ENCODE measurements around the gene PIGN. TPM values are rescaled to one million over a fixed set of nuclear protein-coding genes. Genes with fewer than 3 reads are reported as not detected.

PIGN gene
- total RNA-seq, 4 donors from 2014 or later, result 10.5 to 32.4 (median 17.3) TPM

DNA sequence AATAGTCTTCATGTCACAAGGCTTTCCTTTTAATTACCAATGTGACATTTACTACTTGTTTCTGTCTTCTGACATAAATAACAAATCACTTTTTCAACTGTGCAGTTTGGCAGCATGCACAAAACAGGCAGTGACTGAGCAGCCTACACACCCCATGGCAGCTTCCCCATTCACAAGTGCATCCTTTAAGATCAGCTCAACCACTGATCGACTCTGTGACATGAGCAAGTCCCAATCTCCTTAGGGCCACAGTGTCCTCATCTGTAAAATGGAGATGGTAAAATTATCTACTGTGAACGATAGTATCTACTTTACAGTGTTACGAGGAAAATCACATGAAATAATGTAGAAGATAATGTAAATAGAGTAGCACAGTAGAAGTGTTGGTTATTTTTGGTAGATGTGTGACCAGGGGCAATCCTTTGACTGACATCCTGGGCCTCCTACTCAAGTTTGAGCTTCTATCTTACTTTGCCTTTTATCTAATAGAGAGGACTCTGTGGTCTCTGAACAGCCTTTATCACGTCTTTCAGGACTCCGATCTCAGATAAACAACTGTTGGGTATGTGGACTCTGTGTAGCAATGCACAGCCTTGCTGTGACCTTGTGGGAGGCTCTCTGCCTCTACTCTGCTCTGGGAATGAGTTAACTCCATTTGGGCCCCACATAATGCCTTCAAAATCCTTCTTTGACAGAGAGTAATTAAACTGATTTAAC is 120.6 kb downstream of the PIGN start:
- Histone ChIP-seq H3K4me1 (no peaks in the 10 kb centered on the region), H3K9me3 (no peaks in the 10 kb centered on the region), H3K27ac (no peak overlapping the region), H3K4me3 (no peak overlapping the region), H3K36me3 (peaks cover 0 to 42% of the 10 kb centered on the region in 2 donors), H3K27me3 (no peaks in the 10 kb centered on the region)
- 81 to 94% methylated on average over 2 to 3 of the region's 5 CpGs for WGBS, 2 donors (ENCODE audit: low coverage in 1 of 2)
- ATAC-seq, result no peak
- no peak for TF ChIP-seq POLR2A (IDR thresholded peaks at IDR 0.05)
- TF ChIP-seq, protein P1, sequence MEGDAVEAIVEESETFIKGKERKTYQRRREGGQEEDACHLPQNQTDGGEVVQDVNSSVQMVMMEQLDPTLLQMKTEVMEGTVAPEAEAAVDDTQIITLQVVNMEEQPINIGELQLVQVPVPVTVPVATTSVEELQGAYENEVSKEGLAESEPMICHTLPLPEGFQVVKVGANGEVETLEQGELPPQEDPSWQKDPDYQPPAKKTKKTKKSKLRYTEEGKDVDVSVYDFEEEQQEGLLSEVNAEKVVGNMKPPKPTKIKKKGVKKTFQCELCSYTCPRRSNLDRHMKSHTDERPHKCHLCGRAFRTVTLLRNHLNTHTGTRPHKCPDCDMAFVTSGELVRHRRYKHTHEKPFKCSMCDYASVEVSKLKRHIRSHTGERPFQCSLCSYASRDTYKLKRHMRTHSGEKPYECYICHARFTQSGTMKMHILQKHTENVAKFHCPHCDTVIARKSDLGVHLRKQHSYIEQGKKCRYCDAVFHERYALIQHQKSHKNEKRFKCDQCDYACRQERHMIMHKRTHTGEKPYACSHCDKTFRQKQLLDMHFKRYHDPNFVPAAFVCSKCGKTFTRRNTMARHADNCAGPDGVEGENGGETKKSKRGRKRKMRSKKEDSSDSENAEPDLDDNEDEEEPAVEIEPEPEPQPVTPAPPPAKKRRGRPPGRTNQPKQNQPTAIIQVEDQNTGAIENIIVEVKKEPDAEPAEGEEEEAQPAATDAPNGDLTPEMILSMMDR (IDR thresholded peaks at IDR 0.05), result no peak
- TF ChIP-seq POLR2AphosphoS5 (IDR thresholded peaks at IDR 0.05), result no peak
- no peak for TF ChIP-seq EP300 (IDR thresholded peaks at IDR 0.05)

DNA sequence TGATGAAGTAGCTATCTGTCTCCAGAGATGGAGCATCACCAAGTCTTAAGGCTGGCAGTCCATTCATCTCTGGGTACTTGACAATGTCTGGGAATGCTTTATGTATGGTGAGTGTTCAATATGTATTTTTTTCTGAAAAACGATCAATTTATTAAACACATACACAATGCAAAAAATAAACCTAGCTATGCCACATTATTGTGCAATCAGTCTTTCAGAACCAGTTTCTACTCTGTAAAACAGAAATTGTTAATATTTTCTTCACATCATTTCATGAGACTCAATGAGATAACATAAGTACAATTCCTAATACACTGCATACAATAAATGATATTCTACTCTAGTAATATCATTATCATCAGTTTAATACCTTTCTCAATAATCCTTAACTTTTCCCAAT is 122.5 kb downstream of the PIGN start:
- H3K4me3 ChIP-seq, result no peak overlapping the region
- peaks cover 0 to 33% of the 10 kb centered on the region in 2 donors for H3K36me3 ChIP-seq
- no peaks in the 10 kb centered on the region for H3K27me3 ChIP-seq
- H3K27ac ChIP-seq, result no peak overlapping the region
- H3K4me1 ChIP-seq, result no peaks in the 10 kb centered on the region
- WGBS, 2 donors (ENCODE audit: low coverage in 1 of 2), result 0 to 5% methylated on average over 1 of the region's 1 CpG
- no peaks in the 10 kb centered on the region for H3K9me3 ChIP-seq
- ATAC-seq, result no peak
- TF ChIP-seq EP300 (IDR thresholded peaks at IDR 0.05), result no peak
- TF ChIP-seq POLR2A (IDR thresholded peaks at IDR 0.05), result no peak
- no peak for TF ChIP-seq POLR2AphosphoS5 (IDR thresholded peaks at IDR 0.05)
- TF ChIP-seq, protein P1 (IDR thresholded peaks at IDR 0.05), result no peak

DNA sequence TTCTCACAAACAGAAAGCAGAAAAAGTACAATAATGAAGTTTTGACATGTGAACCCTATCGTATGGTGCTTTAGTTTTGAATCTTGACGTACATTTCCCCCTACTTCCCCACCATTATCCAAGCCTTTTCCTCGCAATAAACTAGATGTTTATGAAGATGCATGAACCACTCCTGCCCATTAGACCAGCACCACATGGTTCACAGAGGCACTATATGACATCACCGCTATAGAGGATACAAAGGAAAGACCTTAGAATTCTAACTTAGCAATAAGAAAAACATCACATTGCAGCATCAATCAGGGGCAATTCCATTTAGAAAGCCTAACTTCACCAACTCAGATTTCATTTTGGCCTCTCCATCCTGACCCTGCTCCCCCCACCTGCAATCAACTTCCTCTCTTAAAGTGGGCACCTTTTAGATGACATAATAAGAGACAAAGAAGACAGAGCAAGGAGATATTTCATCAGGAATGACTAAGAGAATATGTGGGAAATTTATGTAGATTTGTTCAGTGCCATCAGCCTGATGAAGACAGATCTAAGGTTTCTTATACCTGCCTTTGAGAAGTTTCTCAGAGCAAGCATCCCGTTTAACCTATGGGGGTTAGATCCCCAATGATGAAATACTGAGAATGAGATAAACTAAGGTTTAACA is 124.9 kb downstream of the PIGN start:
- Histone ChIP-seq H3K4me3 (no peak overlapping the region), H3K4me1 (no peaks in the 10 kb centered on the region), H3K27ac (no peak overlapping the region), H3K9me3 (no peaks in the 10 kb centered on the region), H3K27me3 (no peaks in the 10 kb centered on the region), H3K36me3 (peaks cover 0 to 29% of the 10 kb centered on the region in 2 donors)
- WGBS, 2 donors (ENCODE audit: low coverage in 1 of 2), result 80 to 93% methylated on average over 5 of the region's 5 CpGs
- no peak for TF ChIP-seq EP300 (IDR thresholded peaks at IDR 0.05)
- no peak for TF ChIP-seq POLR2A (IDR thresholded peaks at IDR 0.05)
- TF ChIP-seq, protein P1 (IDR thresholded peaks at IDR 0.05), result no peak
- no peak for TF ChIP-seq POLR2AphosphoS5 (IDR thresholded peaks at IDR 0.05)
- no peak for ATAC-seq

DNA sequence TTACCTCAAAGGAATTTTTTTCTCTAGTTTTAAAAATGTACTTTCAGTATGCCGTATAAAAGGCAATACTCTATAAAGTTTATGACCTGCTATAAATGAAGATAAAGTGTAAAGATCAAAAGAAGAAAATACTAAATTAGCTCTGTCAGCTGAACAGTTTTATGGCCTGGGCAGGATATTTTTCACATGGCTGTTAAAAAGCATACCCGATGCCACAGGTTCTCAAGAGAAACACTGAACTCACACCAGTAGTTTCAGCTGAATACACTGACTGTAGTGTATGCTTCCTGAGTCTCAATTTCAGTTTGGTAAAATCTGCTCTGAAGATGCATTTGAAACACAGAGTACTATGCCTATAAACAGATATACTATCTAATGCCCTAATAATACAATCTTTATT is 126.0 kb downstream of the PIGN start:
- Histone ChIP-seq H3K36me3 (peaks cover 0 to 29% of the 10 kb centered on the region in 2 donors), H3K27me3 (no peaks in the 10 kb centered on the region), H3K9me3 (no peaks in the 10 kb centered on the region), H3K27ac (no peak overlapping the region), H3K4me3 (no peak overlapping the region), H3K4me1 (no peaks in the 10 kb centered on the region)
- no peak for ATAC-seq
- 68 to 79% methylated on average over 2 of the region's 2 CpGs for WGBS, 2 donors (ENCODE audit: low coverage in 1 of 2)
- TF ChIP-seq POLR2A (IDR thresholded peaks at IDR 0.05) (no peak), EP300 (IDR thresholded peaks at IDR 0.05) (no peak), POLR2AphosphoS5 (IDR thresholded peaks at IDR 0.05) (no peak)
- TF ChIP-seq, protein P1 (IDR thresholded peaks at IDR 0.05), result no peak
